Stimulated activated CD4-positive, alpha-beta T cell treated with anti-CD3 and anti-CD28 coated beads, Interleukin-12 subunit alpha, Interleukin-12 subunit beta, amount 100 ng/mL, for 24 hours (primary cell): ENCODE results near the gene SDHAF2.
"Not testable (repeated sequence)": the region's sequence is repeated elsewhere in the genome, so short reads cannot be mapped to it uniquely, and the experiment has no call there.

Source experiments
- DNase-seq, 2 experiments: peaks; one replicate each; pipeline ENCODE4 v3.0.0-alpha.2; 2020; ENCODE audit warnings: low read depth in 2 of 2

SDHAF2 gene

GRCh38 chr11:61476371-61476770 lies 46.4 kb downstream of the SDHAF2 start:
- DNase-seq: no peak

GRCh38 chr11:61477126-61477525 lies 47.2 kb downstream of the SDHAF2 start:
- DNase-seq: no peak

GRCh38 chr11:61477727-61478148 lies 47.8 kb downstream of the SDHAF2 start:
- DNase-seq: peak; percentile 24 to 42

- not testable (repeated sequence) for DNase-seq
Observed at GRCh38 chr11:61479360-61480058, 49.6 kb downstream of the SDHAF2 start.

GRCh38 chr11:61480261-61480993 lies 50.5 kb downstream of the SDHAF2 start:
- DNase-seq: no peak

- no peak for DNase-seq
Observed at GRCh38 chr11:61480994-61481335, 51.0 kb downstream of the SDHAF2 start.

GRCh38 chr11:61481806-61482205 lies 51.9 kb downstream of the SDHAF2 start:
- no peak for DNase-seq

- peak in 1 of 2 experiments; percentile 28 for DNase-seq
Observed at GRCh38 chr11:61482513-61482912, 52.6 kb downstream of the SDHAF2 start.

GRCh38 chr11:61484541-61484940 lies 54.6 kb downstream of the SDHAF2 start:
- no peak for DNase-seq

GRCh38 chr11:61485080-61485479 lies 55.2 kb downstream of the SDHAF2 start:
- no peak for DNase-seq

GRCh38 chr11:61486011-61486620 lies 56.2 kb downstream of the SDHAF2 start:
- DNase-seq: no peak

GRCh38 chr11:61486779-61487178 lies 56.9 kb downstream of the SDHAF2 start:
- no peak for DNase-seq

- no peak for DNase-seq
Observed at GRCh38 chr11:61487342-61488025, 57.6 kb downstream of the SDHAF2 start.

- DNase-seq: no peak
Observed at GRCh38 chr11:61488651-61489291, 58.8 kb downstream of the SDHAF2 start.

- DNase-seq: no peak
Observed at GRCh38 chr11:61489833-61490721, 60.2 kb downstream of the SDHAF2 start.

- no peak for DNase-seq
Observed at GRCh38 chr11:61491736-61492395, 61.9 kb downstream of the SDHAF2 start.

- DNase-seq: no peak
Observed at GRCh38 chr11:61494381-61494961, 64.5 kb downstream of the SDHAF2 start.

GRCh38 chr11:61495801-61496601 lies 66.1 kb downstream of the SDHAF2 start:
- DNase-seq: no peak
